Globus pallidus (tissue), 1 donor: ENCODE measurements around the gene FOXC2.

Source experiments
- DNase-seq: peaks from one replicate; pipeline ENCODE4 v3.0.0-alpha.2; 2015; ENCODE audit warnings: low spot score

The FOXC2 gene

DNA sequence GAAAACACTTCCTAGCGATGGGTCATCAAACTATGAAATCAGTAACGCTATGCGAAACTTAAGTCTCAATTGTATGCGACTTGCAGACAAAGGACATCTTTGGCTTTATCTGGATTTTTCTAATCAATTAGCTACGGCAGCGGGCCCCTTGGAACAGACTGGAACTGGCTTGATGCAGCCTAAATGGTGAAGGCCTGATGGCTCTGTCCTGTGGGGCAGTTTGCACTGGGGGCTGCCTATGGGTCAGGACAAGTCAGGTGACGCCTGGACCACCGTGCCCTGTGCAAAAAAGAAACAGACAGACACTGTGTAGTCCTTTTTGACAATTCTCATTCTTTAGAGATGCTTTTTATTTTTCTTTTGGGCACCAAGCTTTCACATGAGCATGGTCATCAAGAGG is 33.6 kb upstream of the FOXC2 start:
- no peak for DNase-seq

DNA sequence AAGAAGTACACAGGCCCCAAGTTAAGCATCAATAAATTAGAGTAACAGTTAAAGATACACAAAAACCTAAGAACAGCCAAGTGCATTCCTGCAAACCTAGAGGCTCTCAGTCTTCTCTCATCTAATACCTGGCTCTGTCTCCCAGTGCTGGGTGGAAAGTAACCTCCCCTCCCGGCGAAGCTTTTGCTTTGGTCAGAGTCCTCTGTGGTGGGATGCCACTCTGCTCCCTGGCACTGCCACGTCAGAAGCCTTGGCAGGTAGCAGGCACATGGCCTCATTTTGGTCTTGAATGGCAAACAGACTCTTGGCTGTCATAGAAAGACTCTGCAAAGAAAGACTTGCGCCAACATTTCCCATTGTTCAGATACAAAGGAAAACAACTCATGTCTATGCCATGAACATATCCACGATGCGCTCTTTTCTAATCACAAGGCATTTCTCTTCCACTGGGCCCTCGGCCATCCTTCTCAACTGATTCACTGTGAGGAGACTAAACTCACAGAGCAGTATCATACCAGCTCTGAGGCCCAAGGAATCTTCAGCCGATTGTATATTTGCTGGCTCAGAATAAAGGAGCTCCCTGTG is 32.8 kb upstream of the FOXC2 start:
- peak; percentile 74 for DNase-seq

DNA sequence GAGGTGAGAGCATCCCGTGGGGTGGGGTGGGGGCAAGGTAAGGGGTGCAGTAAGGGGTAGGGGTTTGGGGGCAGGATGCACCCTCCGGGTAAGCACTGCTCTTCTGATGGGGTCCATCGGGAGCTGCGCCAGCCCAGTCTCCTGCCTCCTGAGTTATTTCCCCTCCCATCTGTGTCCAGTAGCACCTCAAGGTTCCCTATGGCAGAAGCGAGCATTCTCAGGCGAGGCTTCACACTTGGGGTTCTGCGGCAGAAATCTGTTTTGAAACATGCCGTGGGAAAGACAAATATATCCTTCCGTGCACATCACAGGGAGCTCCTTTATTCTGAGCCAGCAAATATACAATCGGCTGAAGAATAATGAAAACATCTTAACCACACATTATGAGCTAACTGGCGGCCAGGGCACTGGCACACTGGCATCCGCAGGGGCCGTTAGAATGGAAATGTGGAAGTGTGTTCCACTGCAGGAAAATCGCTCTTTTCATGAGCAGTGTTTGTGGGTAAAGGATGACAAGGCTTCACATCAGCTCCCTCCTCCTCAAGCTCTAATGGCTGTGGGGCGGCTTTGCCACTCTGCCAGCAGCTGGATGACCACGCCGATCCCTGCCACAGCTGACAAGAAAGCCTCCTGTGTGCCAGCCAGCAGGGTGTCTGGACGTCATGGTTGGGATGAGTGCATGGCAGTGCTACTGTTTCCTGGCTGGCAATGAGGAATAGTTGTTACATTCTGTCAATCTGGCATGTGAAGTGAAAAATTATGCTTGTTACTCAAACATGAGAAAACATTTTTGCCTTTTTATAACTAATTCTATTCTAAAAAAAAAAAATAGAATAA is 31.6 kb upstream of the FOXC2 start:
- DNase-seq, result peak; percentile 82

- no peak for DNase-seq
Measured at GRCh38 chr16:86536621-86537020, 30.0 kb upstream of the FOXC2 start.

DNA sequence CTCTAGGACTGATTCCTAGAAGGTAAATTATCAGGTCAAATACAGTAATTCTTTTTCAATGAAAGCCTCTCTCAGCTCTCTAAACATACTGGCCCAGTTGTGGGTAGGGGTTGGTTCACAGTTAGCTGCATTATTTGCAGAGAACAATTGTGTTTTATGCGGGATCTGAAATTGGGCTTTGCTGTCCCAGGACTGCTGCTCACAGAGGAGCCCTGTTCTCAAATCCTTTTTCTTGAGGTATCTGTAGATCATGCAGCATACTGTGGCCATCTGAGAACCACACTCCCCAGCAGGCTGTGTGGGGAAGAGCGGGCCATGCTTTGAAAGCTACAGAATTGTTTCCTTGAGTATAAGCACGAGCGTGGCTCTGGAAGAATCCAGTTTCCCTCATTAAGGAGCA is 29.1 kb upstream of the FOXC2 start:
- peak; percentile 63 for DNase-seq

- DNase-seq, result no peak
Measured at GRCh38 chr16:86538196-86538780, 28.3 kb upstream of the FOXC2 start.

- DNase-seq, result no peak
Measured at GRCh38 chr16:86540894-86541293, 25.7 kb upstream of the FOXC2 start.

- no peak for DNase-seq
Measured at GRCh38 chr16:86541560-86541959, 25.1 kb upstream of the FOXC2 start.

DNA sequence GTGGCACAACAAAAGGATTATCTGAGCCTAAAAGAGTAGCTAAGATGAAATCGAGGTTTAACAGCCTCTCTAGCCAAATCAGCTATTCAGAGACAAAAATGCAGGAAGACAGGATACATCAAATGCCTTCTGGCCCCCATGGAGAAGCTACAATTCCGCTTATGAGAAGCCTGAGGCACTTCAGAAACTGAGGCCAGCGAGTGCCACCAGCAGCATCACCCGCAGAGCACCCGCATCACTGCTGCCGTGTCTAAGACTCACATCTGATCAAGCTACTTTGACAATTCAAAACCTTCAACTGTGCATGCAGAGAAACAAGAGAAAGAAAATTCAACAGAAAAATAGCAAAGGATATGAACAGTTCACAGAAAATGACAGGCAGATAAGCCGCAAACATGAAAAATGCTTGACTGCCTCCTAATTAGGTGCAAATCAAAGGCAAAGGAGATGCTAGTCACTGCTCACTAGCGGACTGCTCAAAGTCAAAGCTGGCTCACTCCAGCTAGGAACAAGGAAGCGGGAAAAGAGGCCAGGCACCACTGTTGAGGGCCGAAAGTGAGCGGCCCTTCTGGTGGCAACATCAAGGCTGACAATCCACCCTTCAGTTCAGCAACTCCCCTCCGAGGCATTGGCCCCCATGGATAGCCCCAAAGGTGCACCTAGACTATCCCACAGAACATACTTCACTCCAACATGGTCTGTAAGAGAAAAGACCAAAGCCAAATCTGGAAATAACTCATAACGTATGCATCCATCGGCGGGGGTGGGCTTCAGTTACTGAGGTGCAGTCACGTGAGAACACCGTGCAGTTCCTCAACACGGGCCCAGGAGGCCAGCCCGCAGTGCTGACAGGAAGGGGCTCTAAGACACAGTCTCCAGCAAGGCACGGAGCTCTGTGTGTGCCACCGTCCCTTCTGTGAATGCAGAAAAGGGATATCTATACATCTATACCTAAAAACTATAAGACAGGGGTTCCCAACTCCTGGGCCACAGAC is 23.6 kb upstream of the FOXC2 start:
- no peak for DNase-seq

- DNase-seq, result no peak
Measured at GRCh38 chr16:86545481-86545880, 21.1 kb upstream of the FOXC2 start.

- DNase-seq, result no peak
Measured at GRCh38 chr16:86545954-86546637, 20.5 kb upstream of the FOXC2 start.

DNA sequence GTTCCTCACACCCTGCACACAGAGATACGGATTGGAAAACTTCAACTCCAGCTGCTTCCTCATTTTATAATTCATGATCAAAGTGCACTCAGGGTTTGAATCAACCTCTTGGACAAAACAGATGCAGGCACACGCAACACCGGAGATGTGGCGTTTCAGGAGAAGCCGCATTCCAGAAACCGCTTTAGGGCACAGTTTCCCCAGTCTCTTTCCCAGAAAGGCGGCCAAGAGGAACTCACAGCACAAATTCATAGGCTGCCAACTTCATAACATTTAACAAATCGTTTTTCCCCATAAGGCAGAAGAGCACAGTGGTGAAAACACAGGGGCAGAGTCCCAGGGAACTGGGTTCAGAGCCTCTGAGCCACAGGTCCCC is 20.0 kb upstream of the FOXC2 start:
- DNase-seq, result no peak

GRCh38 chr16:86547286-86547685 is 19.3 kb upstream of the FOXC2 start:
- DNase-seq, result no peak

DNA sequence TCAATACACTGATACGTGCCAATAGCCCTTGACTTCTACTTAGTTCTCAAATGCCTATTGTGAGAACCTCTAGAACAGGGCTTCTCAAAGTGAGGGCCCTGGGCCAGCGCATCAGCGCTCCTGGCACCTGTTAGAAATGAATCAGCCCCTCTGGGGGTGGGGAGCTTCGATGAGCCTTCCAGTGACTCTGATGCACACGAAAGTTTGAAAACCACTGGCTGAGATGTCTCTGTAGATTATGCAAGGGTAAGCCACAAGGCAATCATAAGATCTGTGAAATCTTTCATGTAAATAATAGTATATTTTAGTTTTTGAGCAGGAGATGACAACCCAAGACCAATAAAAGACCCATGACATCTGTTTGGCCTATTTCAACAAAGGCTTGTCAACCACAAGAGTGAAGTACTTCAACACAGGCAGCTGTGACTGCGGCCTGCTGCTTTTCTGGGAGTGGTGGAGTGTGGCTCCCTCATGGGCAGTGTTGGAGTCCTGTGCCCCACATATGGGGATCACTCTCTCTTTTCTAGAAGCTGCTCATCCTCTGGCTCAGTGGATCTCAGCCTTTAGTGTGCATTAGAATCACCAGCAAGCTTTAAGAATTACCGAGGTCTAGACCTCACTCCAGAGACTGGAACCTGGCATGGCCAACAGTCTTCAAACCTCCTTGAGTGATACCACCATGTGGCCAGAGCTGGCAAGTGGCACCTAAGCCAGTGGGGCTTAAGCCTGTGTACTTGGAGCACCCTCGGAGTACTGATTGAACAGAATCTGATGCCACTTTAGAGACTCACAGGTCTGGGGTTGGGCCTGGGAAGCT is 17.3 kb upstream of the FOXC2 start:
- DNase-seq, result no peak

DNA sequence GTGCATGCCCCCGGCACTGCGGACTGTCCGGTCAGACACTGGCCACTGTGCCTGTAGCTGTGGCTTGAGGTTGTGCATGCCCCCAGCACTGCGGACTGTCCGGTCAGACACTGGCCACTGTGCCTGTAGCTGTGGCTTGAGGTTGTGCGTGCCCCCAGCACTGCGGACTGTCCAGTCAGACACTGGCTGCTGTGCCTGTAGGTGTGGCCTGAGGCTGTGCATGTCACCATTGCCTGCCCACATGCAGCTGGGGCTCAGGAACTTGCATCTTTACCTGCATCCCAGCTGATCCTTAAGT is 16.8 kb upstream of the FOXC2 start:
- no peak for DNase-seq

DNA sequence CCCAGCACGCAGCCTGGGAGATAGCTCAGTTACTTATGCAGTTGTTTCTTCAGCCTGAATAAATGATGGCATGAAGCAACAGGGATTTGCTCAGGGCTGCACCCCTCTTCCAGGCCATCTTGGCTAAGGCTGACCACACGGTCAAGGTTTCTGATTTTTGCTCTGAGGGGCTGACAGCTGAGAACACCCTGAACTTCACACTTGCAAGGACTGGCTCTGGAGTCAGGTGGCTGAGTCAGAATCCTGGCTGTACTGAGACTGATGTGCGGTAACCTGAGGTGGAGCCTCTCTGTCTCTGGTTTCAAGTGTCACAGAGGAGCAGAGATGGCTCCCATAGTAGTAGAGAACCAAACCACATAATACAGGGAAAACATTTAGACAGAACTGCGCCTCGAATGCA is 16.3 kb upstream of the FOXC2 start:
- DNase-seq, result no peak

- no peak for DNase-seq
Measured at GRCh38 chr16:86553356-86553755, 13.3 kb upstream of the FOXC2 start.

GRCh38 chr16:86554599-86554916 is 12.1 kb upstream of the FOXC2 start:
- no peak for DNase-seq

DNA sequence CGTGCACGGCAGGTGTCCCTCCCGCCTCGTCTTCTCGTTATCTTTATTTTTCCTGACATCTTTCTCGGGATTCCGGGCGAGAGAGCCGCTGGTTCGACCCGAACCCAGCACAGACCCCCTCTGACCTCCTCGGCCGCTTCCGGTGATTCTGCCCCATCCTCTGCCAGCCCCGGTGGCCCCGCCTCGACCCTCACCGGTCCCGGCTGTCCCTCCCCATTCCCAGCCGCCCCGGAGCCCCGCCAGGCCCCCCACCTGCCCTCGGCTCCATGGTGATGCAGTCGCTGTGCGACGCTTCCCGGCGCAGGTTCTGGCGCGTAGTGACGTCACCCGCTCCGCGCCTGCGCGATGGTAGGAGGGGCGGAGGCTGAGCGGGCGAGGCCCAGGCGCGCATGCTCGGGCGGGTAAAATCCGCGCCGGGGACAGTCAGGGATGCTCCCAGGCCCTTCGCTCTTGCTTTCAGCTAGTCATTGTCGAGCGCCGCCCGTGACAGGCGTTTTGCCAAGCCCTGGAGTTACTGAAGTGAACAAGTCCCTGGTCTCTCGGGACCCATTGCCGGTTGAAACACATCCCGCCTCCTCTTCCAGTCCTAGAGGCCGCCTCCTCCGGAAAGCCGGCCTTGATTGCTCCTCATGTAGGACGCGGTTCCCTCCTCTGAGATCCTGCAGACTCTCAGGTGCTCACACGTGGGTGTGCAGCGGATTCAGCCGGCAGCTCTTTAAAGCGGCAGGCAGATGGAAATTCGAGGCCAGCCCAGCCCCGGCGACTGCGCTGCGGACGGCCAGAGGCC is 11.5 kb upstream of the FOXC2 start, which contains the start of gene MTHFSD:
MTHFSD (minus strand) TSS at position 319 of the 787 bp plus-strand sequence; CDS start at position 268, 51 bp downstream.
- DNase-seq, result peak; percentile 84

DNA sequence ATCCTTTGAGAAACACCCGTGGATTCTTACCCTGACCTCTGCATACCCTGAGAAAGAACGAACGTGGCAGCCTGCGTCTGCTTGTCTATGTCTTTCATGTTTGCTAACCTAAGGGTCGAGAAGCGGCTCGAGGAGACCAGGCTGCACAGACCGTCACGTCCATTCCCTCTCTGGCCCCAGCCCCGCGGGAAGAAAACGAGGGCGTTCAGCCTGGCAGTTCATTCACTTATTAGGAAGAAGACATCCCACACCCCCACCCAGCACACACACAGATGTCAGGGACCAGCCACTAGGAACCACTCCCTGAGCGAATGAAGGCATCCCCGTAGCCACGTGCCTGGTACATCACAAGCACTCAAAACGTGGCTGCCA is 10.9 kb upstream of the FOXC2 start:
- DNase-seq, result no peak
